Breast epithelium (tissue), 4 donors: ENCODE results near the gene SQSTM1. TPM values are rescaled to one million over a fixed set of nuclear protein-coding genes. Genes with fewer than 3 reads are reported as not detected.
A peak's percentile ranks its signal among the peaks of the same experiment; 100 is the strongest.
"Not testable (repeated sequence)": the region's sequence is repeated elsewhere in the genome, so short reads cannot be mapped to it uniquely, and the experiment has no call there.

Experiments
- DNase-seq, 2 donors: peaks; one replicate each; pipeline ENCODE4 v3.0.0-alpha.2; 2019; ENCODE audit warnings: low spot score in 2 of 2
- H3K27ac ChIP-seq, 2 donors: fragments of 200-600 bp; sonication (generic) in 1 of 2; one replicate each; pipeline ENCODE4 v1.5.1; 2016 to 2019; ENCODE audit warnings: mild to moderate bottlenecking in 1 of 2
- H3K27me3 ChIP-seq, 2 donors: fragments of 200-600 bp; sonication (generic) in 1 of 2; one replicate each; pipeline versions ENCODE4 v1.5.1 to v1.6.0; 2017 to 2019; ENCODE audit warnings: control low read depth in 1 of 2, mild to moderate bottlenecking in 1 of 2
- H3K36me3 ChIP-seq: fragments of 200-600 bp; one replicate; pipeline ENCODE4 v1.5.1; 2019
- H3K4me1 ChIP-seq, 2 donors: fragments of 200-600 bp; sonication (generic); one replicate each; pipeline ENCODE4 v1.5.1; 2016 to 2019; ENCODE audit warnings: control low read depth in 1 of 2
- H3K4me3 ChIP-seq, 3 donors: fragments of 200-600 bp; sonication (generic); 1 replicate in 2 of 3; 2 replicates in 1 of 3; pipeline ENCODE4 v1.5.1; 2016 to 2019; ENCODE audit warnings: mild to moderate bottlenecking in 3 of 3, moderate library complexity in 2 of 3
- H3K9me3 ChIP-seq, 2 donors: fragments of 200-600 bp; sonication (generic) in 1 of 2; one replicate each; pipeline ENCODE4 v1.5.1; 2016 to 2019; ENCODE audit warnings: control low read depth in 1 of 2
- POLR2A ChIP-seq: fragments of 450-650 bp; IDR thresholded peaks from one replicate; pipeline ENCODE4 v1.6.1; 2016; ENCODE audit warnings: antibody characterized with exemption, mild to moderate bottlenecking, moderate library complexity
- POLR2AphosphoS5 ChIP-seq, 3 donors: sonication (generic); formaldehyde crosslinking; IDR thresholded peaks; one replicate each; pipeline ENCODE4 v1.6.1; 2017; ENCODE audit warnings: antibody characterized with exemption in 3 of 3
- intact Hi-C: fragments of 100-400 bp; cut with DNase I; formaldehyde crosslinking; loops from one replicate; pipeline ENCODE4 v1.15.1; 2023; ENCODE audit warnings: low total_unique reads
- total RNA-seq, 3 donors: library from RNA; depleted of rRNA; stranded (reverse); fragments of >200 nt; gene quantifications; one replicate each; pipeline ENCODE4 v1.1.0, GENCODE V29; 2016
- TF ChIP-seq, protein P1 (sequence below), 3 donors: fragments of 450-650 bp; IDR thresholded peaks; one replicate each; pipeline ENCODE4 v1.5.1; 2016 to 2017; ENCODE audit warnings: antibody characterized with exemption in 3 of 3, mild to moderate bottlenecking in 3 of 3, moderate library complexity in 3 of 3

SQSTM1 gene
- total RNA-seq, 3 donors from 2014 or later = 407 to 695 (median 462) TPM

DNA sequence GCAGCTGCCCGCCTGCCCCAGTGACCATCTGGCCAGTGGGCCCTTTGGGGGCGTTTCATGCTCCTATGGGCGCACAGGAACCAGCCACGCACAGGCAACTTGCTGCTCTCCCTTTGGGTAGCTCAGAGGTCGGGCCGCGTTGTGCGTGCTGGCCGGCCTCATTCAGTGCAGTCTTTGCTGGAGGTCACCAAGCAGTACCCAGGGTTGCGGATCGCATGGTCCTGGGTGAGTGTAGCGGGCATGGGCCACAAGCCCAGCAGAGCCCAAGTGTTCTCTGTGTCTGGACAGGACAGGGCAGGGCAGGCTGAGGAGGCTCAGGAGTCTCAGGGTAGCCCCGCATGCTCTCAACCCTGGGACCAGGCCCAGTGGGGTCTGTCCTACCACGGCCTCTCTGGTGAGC is 47.8 kb downstream of the SQSTM1 start:
- TF ChIP-seq, protein P1, sequence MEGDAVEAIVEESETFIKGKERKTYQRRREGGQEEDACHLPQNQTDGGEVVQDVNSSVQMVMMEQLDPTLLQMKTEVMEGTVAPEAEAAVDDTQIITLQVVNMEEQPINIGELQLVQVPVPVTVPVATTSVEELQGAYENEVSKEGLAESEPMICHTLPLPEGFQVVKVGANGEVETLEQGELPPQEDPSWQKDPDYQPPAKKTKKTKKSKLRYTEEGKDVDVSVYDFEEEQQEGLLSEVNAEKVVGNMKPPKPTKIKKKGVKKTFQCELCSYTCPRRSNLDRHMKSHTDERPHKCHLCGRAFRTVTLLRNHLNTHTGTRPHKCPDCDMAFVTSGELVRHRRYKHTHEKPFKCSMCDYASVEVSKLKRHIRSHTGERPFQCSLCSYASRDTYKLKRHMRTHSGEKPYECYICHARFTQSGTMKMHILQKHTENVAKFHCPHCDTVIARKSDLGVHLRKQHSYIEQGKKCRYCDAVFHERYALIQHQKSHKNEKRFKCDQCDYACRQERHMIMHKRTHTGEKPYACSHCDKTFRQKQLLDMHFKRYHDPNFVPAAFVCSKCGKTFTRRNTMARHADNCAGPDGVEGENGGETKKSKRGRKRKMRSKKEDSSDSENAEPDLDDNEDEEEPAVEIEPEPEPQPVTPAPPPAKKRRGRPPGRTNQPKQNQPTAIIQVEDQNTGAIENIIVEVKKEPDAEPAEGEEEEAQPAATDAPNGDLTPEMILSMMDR (IDR thresholded peaks at IDR 0.05) = no peak
- no peak for TF ChIP-seq POLR2A
- no peak for TF ChIP-seq POLR2AphosphoS5 (IDR thresholded peaks at IDR 0.05)
- peaks cover 3% of the 10 kb centered on the region for H3K36me3 ChIP-seq
- no peak overlapping the region for H3K4me3 ChIP-seq
- DNase-seq = no peak
- H3K27me3 ChIP-seq = no peaks in the 10 kb centered on the region
- intact Hi-C loops = no loop called here
- H3K9me3 ChIP-seq = no peaks in the 10 kb centered on the region
- no peak overlapping the region for H3K27ac ChIP-seq
- no peaks in the 10 kb centered on the region for H3K4me1 ChIP-seq

DNA sequence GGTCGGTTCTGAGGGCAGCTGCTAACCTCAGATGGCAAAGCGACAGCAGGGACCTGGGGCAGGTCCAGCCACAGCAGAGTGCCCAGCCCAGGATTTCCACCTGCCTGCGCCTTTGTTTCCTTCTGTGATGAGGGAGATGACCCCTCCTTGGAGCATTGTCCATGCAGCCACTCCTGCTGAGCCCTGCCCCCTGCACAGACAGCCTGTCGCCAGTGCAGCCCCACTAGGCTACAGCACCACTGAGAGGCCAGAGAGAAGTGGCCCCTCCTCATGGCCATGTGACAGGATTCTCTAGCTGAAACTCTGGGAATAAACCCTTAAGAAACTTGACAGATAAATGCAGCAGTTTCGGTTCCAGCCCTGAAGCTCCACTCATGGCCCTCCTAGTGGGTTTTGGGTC is 48.4 kb downstream of the SQSTM1 start:
- no peak overlapping the region for H3K27ac ChIP-seq
- H3K36me3 ChIP-seq = peaks cover 3% of the 10 kb centered on the region
- intact Hi-C loops = no loop called here
- H3K4me1 ChIP-seq = no peaks in the 10 kb centered on the region
- H3K27me3 ChIP-seq = no peaks in the 10 kb centered on the region
- DNase-seq = no peak
- no peak overlapping the region for H3K4me3 ChIP-seq
- TF ChIP-seq POLR2A = no peak
- TF ChIP-seq, protein P1 (IDR thresholded peaks at IDR 0.05) = no peak
- TF ChIP-seq POLR2AphosphoS5 (IDR thresholded peaks at IDR 0.05) = no peak
- H3K9me3 ChIP-seq = no peaks in the 10 kb centered on the region

DNA sequence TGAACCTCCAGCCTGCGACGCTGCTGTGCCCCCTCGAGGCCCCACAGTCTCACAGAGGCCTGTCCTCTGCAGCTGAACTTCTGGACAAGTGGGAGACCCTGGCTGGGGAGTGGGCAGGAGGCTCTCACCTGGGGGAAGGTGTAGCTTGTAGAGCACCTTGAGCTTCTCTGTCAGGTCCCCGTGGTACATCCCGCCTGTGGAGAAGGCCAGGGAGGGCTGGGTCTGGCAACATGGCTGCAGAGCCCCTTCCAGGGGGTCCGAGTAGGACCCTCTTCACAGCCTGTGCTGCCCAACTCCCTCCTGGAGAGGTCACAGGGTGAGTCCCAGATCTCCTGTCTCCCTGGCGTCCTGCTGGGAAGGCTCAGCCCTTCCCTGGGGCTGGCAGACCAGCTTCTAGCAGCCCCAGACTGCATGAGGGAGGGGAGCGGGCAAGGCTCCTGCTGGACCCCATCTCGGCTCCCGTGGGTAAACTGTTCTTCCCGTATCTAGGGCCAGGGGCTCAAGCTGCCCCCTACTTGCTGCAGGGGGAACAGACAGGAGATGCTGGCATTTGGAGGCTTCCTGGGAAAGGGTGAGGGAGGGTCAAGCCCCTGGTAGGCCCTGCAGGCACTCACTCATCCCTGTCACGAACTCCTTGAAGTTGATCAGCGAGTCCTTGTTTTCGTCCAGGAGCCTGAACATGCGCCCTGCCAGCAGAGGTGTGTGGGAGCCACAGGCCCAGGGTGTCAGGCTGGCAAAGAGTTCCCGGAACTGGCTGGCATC is 49.1 kb downstream of the SQSTM1 start:
- H3K27me3 ChIP-seq = no peaks in the 10 kb centered on the region
- peak in 1 of 2 donors; percentile 37 for DNase-seq
- H3K4me1 ChIP-seq = no peaks in the 10 kb centered on the region
- no peaks in the 10 kb centered on the region for H3K9me3 ChIP-seq
- no peak overlapping the region for H3K4me3 ChIP-seq
- H3K27ac ChIP-seq = peak overlapping the region; percentile 54 to 81
- intact Hi-C loops = no loop called here
- TF ChIP-seq, protein P1 (IDR thresholded peaks at IDR 0.05) = no peak
- TF ChIP-seq POLR2A (no peak), POLR2AphosphoS5 (IDR thresholded peaks at IDR 0.05) (no peak)
- H3K36me3 ChIP-seq = peaks cover 3% of the 10 kb centered on the region

DNA sequence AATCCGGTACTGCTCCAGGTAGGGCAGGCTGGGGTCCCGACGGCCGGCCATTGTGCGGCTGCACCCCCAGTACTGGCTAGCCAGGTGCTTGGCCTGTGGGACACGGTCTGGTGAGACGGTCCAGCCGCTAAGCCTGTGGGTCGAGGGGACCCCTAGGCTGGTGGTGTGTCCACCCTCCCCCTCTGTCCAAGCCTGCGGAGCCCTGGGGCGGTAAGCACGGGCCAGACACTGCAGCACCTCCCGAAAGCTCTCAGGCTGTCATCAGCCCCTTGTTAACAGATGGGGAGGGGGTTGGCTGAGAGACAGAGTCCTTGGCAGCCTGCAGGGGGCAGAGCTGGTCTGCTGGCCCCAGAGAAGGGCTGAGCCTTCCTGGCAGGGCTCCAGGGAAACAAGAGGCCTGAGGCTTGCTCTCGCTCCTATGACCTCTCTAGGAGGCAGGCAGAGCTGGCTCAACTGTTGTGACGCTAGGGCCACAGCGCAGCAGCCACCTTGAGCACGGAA is 49.7 kb downstream of the SQSTM1 start:
- no peaks in the 10 kb centered on the region for H3K4me1 ChIP-seq
- no peaks in the 10 kb centered on the region for H3K27me3 ChIP-seq
- TF ChIP-seq, protein P1 (IDR thresholded peaks at IDR 0.05) = no peak
- TF ChIP-seq POLR2AphosphoS5 (IDR thresholded peaks at IDR 0.05) (no peak), POLR2A (no peak)
- DNase-seq = peak in 1 of 2 donors; percentile 72
- no peaks in the 10 kb centered on the region for H3K9me3 ChIP-seq
- H3K27ac ChIP-seq = peak overlapping the region; percentile 54 to 81
- H3K36me3 ChIP-seq = peaks cover 3% of the 10 kb centered on the region
- peak overlapping the region in 1 of 3 donors; percentile 5 for H3K4me3 ChIP-seq
- intact Hi-C loops = no loop called here

DNA sequence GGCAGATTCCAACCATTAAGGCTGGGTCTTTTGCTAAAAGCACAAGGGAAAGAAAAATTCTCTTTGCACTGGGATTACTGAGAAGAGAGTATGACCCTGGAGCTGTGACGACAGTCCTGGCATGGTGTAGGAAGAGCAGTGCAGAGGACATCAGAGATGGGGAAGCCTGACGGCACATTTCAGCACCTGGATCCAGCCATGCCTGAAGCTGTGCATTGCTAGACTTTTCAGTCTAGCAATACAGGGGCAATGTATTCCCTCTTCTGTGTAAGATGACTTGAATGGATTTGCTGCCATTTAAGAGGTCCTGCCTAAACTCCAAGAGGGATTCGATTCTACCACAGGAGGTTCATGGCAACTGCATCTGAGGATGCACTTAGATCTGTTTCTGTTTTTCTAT is 50.2 kb downstream of the SQSTM1 start:
- no peak for TF ChIP-seq POLR2A
- no peak for TF ChIP-seq POLR2AphosphoS5 (IDR thresholded peaks at IDR 0.05)
- TF ChIP-seq, protein P1 (IDR thresholded peaks at IDR 0.05) = no peak
- intact Hi-C loops = no loop called here
- peak overlapping the region; percentile 54 to 81 for H3K27ac ChIP-seq

DNA sequence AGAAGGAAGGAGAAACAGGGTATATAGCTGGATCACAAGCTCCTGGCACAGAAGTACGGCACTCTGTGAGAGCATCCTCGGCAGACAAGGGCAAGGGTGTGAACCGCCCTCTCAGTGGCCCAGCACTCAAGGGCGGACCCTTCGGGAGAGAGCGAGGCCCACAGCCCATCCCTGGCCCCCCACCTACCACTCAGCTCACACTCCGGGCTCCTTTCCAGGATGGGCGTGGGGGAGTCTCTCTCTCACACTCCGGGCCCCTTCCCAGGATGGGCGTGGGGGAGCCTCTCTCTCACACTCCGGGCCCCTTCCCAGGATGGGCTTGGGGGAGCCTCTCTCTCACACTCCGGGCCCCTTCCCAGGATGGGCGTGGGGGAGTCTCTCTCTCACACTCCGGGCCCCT is 50.8 kb downstream of the SQSTM1 start:
- H3K27me3 ChIP-seq, H3K9me3 ChIP-seq, intact Hi-C loops, H3K36me3 ChIP-seq, H3K4me1 ChIP-seq, DNase-seq, H3K4me3 ChIP-seq: not testable (repeated sequence)
- H3K27ac ChIP-seq = peak overlapping the region in 1 of 2 donors; percentile 81

More for the DNA sequence above, 50.2 kb downstream of the SQSTM1 start:
- Histone ChIP-seq H3K9me3 (no peaks in the 10 kb centered on the region), H3K4me1 (no peaks in the 10 kb centered on the region), H3K27me3 (no peaks in the 10 kb centered on the region), H3K4me3 (no peak overlapping the region), H3K36me3 (peaks cover 3% of the 10 kb centered on the region)
- DNase-seq = no peak
